GM21737 (cell line): ENCODE results near the gene PRUNE1.

Experiments
- ATAC-seq: cut with Tn5 transposase; IDR thresholded peaks from one replicate; pipeline ENCODE4 v1.9.1; 2021; ENCODE audit warnings: mild to moderate bottlenecking, moderate library complexity; ENCODE audit not compliant: unreplicated experiment

PRUNE1 gene

GRCh38 chr1:151005729-151006319 lies 2.4 kb upstream of the PRUNE1 start:
- ATAC-seq, result no peak

- ATAC-seq, result peak; percentile 40
Measured at GRCh38 chr1:151006327-151007052, 1.8 kb upstream of the PRUNE1 start, which contains the start of gene MINDY1. MINDY1 (minus strand) TSS chr1:151006902; CDS start chr1:151002617, 4,285 bp downstream.

DNA sequence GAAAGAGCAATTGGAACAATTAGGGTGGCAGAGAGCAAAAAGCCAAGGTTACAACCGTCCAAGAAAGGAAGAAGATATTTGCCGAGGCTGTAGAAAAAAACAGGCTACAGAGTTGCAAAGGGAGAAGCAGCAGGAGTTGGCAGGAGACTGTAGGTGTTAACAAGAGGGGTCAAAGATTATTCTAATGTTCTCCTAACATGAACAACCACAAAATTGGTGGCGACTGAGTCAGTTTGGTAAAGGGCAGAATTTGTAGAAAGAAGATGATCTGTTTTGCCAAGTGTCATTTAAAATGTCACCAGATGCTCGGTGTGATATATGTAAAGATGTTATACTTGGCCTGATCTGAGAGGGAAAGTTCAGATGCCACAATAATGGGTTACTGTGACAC lies 401 bp upstream of the PRUNE1 start:
- peak; percentile 2 for ATAC-seq

- no peak for ATAC-seq
Measured at GRCh38 chr1:151009206-151009587, 948 bp downstream of the PRUNE1 start.

GRCh38 chr1:151009674-151010345 lies 1.6 kb downstream of the PRUNE1 start:
- ATAC-seq, result no peak

DNA sequence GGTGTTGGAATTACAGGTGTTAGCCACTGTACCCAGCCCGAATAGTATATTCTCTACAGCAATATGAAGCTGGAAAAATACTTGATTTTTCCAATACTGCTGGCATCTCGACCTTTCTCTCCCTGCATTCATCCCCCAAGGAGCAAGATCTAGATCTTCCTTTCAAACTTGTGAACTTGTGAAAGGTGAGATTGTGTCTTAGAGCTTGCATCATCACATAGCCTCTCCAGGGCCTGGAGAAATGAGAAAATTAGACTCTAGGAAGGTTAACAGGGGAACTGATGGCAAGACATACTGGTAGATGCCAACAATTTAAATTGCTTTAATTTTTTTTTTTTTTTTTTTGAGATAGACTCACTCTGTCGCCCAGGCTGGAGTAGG lies 2.1 kb downstream of the PRUNE1 start:
- no peak for ATAC-seq

GRCh38 chr1:151011154-151011850 lies 3.1 kb downstream of the PRUNE1 start:
- no peak for ATAC-seq

DNA sequence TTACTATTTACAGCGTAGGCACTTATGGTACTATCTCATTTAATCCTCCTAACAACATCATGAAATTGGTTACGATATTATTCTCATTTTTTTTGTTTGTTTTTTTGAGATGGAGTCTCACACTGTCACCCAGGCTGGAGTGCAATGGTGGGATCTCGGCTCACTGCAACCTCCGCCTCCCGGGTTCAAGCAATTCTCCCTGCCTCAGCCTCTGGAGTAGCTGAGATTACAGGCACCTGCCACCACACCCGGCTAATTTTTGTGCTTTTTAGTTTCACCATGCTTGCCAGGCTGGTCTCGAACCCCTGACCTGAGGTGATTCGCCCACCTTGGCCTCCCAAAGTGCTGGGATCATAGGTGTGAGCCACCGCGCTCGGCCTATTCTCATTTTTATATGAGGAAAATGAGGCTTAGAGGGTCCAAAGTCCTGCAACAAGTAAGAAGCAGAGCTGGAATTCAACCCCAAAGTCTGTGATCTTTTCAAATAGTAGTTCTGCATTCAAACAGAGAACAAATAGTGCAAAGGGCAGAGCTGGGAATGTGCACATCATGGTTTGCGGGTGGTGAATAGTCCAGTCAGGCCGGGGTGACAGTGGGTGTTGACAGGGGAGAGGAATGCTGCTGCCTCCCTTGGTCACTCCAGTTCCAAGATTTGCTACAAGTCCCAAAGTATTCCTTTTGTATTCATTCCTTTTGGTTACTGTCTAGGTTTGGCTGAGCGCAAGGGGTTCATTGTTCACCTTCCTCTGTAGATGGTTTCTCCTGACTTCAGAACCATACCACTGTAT lies 4.6 kb downstream of the PRUNE1 start:
- ATAC-seq, result no peak

DNA sequence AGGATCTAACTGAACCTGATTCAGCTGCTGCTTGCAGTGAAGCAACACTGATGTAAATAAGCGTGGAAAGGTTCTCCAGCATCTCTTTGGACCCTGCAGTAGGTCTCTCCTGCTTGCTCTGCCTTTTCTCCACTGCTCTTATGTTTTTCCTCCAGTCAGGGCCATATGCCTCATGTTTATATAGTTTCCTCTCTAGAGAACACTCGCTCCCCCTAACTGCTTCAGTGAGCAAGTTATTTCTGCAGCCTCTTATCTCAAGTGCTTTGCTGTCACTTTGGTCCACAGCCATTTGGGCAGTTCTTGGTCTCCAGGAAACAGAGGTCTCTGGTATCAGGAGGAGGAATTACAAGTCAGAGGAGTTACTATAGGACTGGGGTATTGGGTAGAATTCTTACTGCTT lies 5.3 kb downstream of the PRUNE1 start:
- ATAC-seq, result no peak

GRCh38 chr1:151024540-151025146 lies 16.4 kb downstream of the PRUNE1 start:
- no peak for ATAC-seq

GRCh38 chr1:151026460-151026859 lies 18.2 kb downstream of the PRUNE1 start:
- no peak for ATAC-seq

DNA sequence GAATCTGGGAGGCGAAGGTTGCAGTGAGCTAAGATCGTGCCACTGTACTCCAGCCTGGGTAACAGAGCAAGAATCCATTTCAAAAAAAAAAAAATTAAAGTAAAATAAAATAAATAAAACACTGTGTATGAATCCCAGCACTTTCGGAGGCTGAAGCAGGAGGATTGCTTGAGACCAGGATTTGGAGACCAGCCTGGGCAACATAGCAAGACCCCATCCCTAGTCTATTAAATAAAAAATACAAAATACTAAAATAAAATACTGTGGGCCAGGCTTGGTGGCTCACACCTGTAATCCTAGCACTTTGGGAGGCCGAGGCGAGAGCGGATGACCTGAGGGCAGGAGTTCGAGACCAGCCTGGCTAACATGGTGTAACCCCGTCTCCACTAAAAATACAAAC lies 23.9 kb downstream of the PRUNE1 start:
- no peak for ATAC-seq

GRCh38 chr1:151035167-151035566 lies 26.9 kb downstream of the PRUNE1 start:
- no peak for ATAC-seq

DNA sequence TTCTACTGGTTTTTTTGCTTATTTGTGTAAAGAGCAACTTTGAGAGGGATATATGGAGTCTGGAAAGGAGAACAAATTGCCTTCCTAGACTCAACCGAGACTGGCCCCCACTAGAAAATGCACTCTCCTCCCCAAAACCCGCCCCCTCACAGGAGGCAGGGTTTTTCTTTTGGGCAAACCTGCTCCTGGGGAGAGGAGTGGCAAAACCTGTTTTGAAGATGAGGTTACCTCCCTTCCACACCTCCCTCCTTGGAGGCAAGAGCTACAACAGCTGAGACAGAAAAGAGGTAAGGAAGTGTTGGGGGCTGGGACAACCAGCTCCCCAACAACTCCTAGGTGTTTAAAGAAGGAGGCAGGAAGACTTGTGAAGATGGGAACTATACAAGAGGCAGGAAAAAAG lies 28.1 kb downstream of the PRUNE1 start, which contains the start of gene BNIPL:
TSS of gene BNIPL (plus strand) at position 231 of the 400 bp plus-strand sequence. CDS start at position 371, 140 bp downstream.
- no peak for ATAC-seq

- ATAC-seq, result no peak
Measured at GRCh38 chr1:151037032-151037431, 28.8 kb downstream of the PRUNE1 start.

DNA sequence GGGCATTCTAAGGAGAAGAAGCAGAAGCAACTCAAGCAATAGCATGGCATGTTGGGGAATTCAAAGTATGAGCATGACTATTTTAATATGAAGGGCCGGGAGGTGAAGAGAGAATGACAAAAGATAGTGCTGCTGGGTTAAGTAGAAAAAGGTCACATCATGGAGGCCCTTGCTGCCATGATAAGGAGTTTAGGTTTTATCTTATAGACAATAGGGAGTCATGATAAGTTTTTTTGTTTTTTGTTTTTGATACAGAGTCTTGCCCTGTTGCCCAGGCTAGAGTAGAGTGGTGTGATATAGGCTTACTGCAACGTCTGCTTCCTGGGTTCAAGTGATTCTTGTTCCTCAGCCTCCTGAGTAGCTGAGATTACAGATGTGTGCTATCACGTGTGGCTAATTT lies 31.3 kb downstream of the PRUNE1 start:
- ATAC-seq, result no peak

- ATAC-seq, result no peak
Measured at GRCh38 chr1:151043163-151043562, 34.9 kb downstream of the PRUNE1 start.

GRCh38 chr1:151047591-151047924 lies 39.3 kb downstream of the PRUNE1 start, which contains the start of gene C1orf56:
C1orf56 (plus strand) TSS chr1:151047751; CDS start chr1:151047848, 97 bp downstream.
- peak; percentile 54 for ATAC-seq

GRCh38 chr1:151047925-151048644 lies 39.8 kb downstream of the PRUNE1 start:
- ATAC-seq, result peak; percentile 49

DNA sequence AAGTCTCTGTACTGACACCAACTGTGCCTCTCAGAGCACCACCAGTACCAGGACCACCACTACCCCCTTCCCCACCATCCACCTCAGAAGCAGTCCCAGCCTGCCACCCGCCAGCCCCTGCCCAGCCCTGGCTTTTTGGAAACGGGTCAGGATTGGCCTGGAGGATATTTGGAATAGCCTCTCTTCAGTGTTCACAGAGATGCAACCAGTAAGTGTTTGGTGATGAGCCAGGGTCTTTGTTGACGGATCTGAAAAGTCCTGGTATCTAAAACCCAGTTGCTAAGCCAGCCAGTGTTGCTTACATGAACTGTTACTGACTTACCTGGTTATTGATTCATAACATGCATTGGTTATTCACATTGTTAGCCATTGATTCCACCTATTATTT lies 40.4 kb downstream of the PRUNE1 start:
- ATAC-seq, result no peak
